ENCODE results near the gene IFT80. TPM values are rescaled to one million over a fixed set of nuclear protein-coding genes. Genes with fewer than 3 reads are reported as not detected.

Gene IFT80
- total and polyA plus RNA-seq, 12 donors: 11.0 to 37.3 (median 22.1) TPM

DNA sequence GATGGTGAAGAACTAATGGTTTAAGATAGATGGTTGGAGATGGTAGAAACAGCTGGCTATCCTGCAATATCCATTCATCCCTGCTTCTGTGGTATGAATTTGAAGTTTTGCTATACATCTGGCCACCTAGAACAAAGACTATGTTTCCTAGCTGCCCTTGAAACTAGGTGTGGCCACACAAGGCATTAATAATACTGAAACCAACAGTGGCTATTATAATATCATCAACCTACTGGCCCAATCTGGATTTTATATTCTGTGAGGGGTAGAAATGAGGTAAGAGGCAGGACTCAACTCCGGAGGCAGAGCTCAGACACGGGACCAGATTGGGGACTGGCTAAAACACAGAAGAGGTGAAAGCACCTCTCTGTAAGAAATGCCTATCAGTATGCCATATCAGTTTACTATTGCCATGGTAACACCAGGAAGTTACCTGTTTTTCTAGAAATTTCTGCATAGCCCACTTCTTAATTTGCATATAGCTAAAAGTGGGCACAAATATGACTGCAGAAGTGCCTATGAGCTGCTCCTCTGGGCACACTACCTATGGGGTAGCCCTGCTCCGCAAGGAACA lies 8.4 kb downstream of the IFT80 start:
- no peak overlapping the region for H3K4me3 ChIP-seq
- no peak for DNase-seq
- no peaks in the 10 kb centered on the region for H3K27me3 ChIP-seq
- no peaks in the 10 kb centered on the region for H3K9me3 ChIP-seq (replicated peaks in 1 of 3)
- intact Hi-C loops (cut with DNase I): no loop called here
- 90 to 95% (median 94%) methylated on average over 2 to 3 of the region's 3 CpGs for WGBS, 4 donors
- H3K4me1 ChIP-seq (replicated peaks in 1 of 2): no peaks in the 10 kb centered on the region
- TF ChIP-seq, protein P1, sequence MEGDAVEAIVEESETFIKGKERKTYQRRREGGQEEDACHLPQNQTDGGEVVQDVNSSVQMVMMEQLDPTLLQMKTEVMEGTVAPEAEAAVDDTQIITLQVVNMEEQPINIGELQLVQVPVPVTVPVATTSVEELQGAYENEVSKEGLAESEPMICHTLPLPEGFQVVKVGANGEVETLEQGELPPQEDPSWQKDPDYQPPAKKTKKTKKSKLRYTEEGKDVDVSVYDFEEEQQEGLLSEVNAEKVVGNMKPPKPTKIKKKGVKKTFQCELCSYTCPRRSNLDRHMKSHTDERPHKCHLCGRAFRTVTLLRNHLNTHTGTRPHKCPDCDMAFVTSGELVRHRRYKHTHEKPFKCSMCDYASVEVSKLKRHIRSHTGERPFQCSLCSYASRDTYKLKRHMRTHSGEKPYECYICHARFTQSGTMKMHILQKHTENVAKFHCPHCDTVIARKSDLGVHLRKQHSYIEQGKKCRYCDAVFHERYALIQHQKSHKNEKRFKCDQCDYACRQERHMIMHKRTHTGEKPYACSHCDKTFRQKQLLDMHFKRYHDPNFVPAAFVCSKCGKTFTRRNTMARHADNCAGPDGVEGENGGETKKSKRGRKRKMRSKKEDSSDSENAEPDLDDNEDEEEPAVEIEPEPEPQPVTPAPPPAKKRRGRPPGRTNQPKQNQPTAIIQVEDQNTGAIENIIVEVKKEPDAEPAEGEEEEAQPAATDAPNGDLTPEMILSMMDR (IDR thresholded peaks at IDR 0.05): no peak
- TF ChIP-seq POLR2A (IDR thresholded peaks at IDR 0.05): no peak
- no peaks in the 10 kb centered on the region for H3K36me3 ChIP-seq (replicated peaks in 1 of 2)
- H3K27ac ChIP-seq: no peak overlapping the region

DNA sequence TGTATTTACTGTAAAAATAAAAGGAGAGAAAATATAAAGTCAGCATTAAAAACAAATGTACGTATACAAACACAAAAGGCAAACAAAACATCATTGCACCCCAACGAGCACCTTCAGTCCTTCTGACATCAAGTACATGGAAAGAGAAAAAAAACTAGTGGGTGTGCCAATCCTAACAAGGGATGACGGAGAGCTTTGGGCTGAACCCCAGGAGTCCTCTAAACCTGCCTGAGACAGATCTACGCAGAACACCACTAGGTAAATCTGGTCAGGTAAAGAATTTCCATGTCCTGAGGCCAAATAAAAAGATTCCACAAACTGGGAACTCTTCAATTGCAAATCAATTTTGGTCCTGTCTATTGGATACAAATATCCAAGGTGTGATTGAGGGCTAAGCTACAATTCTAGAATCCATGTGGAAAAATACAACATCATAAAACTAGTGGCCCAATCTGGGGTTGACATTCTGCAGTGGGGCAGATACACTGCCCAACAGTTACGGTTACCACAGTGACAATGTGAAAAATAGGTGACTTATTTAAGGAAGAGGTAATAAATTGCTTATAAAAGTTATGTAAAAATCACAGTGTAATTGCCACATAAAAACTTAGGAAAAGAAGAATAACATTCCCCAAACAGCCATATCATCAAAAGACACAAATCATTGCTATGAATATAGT lies 14.2 kb downstream of the IFT80 start:
- 91 to 96% (median 96%) methylated on average over 5 of the region's 5 CpGs for WGBS, 4 donors
- intact Hi-C loops (cut with DNase I): no loop called here

DNA sequence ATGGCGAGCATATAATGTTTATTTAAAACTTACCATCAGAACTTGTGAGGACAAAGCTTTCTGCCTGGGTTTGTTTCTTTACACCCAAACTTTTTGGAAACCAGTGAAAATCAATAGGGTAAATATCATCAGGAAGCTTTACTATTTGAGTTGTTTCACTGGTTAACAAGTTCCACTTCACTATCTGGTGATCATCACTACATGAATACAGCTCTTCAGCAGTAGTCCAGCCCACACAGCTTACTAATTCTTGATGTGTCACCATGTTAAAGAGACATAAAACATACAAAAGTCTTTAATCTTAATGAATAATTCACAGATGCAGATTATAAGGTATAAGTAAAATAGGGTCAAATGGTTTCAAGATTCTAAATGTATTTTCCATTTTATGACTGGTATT lies 17.6 kb downstream of the IFT80 start:
- TF ChIP-seq, protein P1 (IDR thresholded peaks at IDR 0.05): no peak
- TF ChIP-seq POLR2A (IDR thresholded peaks at IDR 0.05): no peak
- Histone ChIP-seq H3K27ac (no peak overlapping the region), H3K4me3 (no peak overlapping the region), H3K4me1 (replicated peaks in 1 of 2) (no peaks in the 10 kb centered on the region), H3K27me3 (no peaks in the 10 kb centered on the region), H3K36me3 (replicated peaks in 1 of 2) (no peaks in the 10 kb centered on the region), H3K9me3 (replicated peaks in 1 of 3) (no peaks in the 10 kb centered on the region)
- intact Hi-C loops (cut with DNase I): no loop called here
- 95 to 98% (median 96%) methylated on average over 1 of the region's 1 CpG for WGBS, 4 donors
- no peak for DNase-seq

More for the DNA sequence above, 14.2 kb downstream of the IFT80 start:
- H3K4me1 ChIP-seq (replicated peaks in 1 of 2): no peaks in the 10 kb centered on the region
- H3K27ac ChIP-seq: no peak overlapping the region
- H3K4me3 ChIP-seq: no peak overlapping the region
- H3K27me3 ChIP-seq: no peaks in the 10 kb centered on the region
- no peak for DNase-seq
- no peaks in the 10 kb centered on the region for H3K9me3 ChIP-seq (replicated peaks in 1 of 3)
- TF ChIP-seq, protein P1 (IDR thresholded peaks at IDR 0.05): no peak
- no peak for TF ChIP-seq POLR2A (IDR thresholded peaks at IDR 0.05)
- no peaks in the 10 kb centered on the region for H3K36me3 ChIP-seq (replicated peaks in 1 of 2)

- H3K36me3 ChIP-seq (replicated peaks in 1 of 2): no peaks in the 10 kb centered on the region
- no peaks in the 10 kb centered on the region for H3K4me1 ChIP-seq (replicated peaks in 1 of 2)
- TF ChIP-seq, protein P1 (IDR thresholded peaks at IDR 0.05): no peak
- no peak for TF ChIP-seq POLR2A (IDR thresholded peaks at IDR 0.05)
- intact Hi-C loops (cut with DNase I): no loop called here
- H3K4me3 ChIP-seq: no peak overlapping the region
- no peaks in the 10 kb centered on the region for H3K9me3 ChIP-seq (replicated peaks in 1 of 3)
- 88 to 92% (median 88%) methylated on average over 4 of the region's 4 CpGs for WGBS, 4 donors
- no peak overlapping the region for H3K27ac ChIP-seq
- no peak for DNase-seq
- H3K27me3 ChIP-seq: no peaks in the 10 kb centered on the region
Observed at GRCh38 chr3:160379628-160380214, 19.3 kb downstream of the IFT80 start.

Data from adrenal gland (tissue), 12 donors.